Erythroblast (primary cell): ENCODE measurements around the gene GLIS2.

ENCODE experiments used
- GATA1 ChIP-seq: IDR thresholded peaks from 2 replicates; pipeline ENCODE4 v1.6.1; 2011; ENCODE audit warnings: low read depth, mild to moderate bottlenecking, control low read depth, low read length, moderate library complexity
- POLR2A ChIP-seq: IDR thresholded peaks from 2 replicates; pipeline ENCODE4 v1.6.1; 2011; ENCODE audit warnings: mild to moderate bottlenecking, low read length

DNA sequence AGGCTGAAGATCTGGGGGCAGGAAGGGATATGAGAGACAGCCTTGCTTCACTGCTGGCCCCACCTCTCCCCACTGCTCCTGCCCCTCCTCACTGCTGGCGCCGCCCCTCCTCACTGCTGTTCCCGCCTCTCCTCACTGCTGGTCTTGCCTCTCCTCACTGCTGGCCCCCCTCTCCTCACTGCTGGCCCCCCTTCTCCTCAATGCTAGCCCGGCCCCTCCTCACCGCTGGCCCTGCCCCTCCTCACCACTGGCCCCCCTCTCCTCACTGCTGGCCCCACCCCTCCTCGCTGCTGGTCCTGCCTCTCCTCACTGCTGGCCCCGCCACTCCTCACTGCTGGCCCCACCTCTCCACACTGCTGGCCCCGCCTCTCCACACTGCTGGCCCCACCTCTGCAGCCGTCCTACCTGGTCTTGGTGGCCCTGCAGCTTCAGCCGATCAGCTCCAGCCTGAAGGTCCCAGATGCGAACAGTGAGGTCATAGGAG is 44.7 kb downstream of the GLIS2 start:
- TF ChIP-seq POLR2A (no peak), GATA1 (no peak)
